Activated B cell treated with CpG ODN at 0.5 μM for 24 hours (primary cell): ENCODE data around the gene PKP1. TPM values are rescaled to one million over a fixed set of nuclear protein-coding genes. Genes with fewer than 3 reads are reported as not detected.

Experiments
- ATAC-seq: fragments of 200-7000 bp; cut with Tn5 transposase; one replicate; pipeline ENCODE4 v1.10.0; 2021; ENCODE audit warnings: low read depth, mild to moderate bottlenecking, moderate library complexity
- CTCF ChIA-PET: fragments of 350-600 bp; sonication (Branson Sonifier 250); formaldehyde crosslinking; loops from one replicate; lab custom pipeline; 2021; ENCODE audit warnings: antibody characterized with exemption; lab: Charles Lee
- POLR2A ChIA-PET: fragments of 350-600 bp; sonication (Branson Sonifier 250); formaldehyde crosslinking; loops from one replicate; lab custom pipeline; 2021; ENCODE audit warnings: antibody characterized with exemption; lab: Charles Lee
- DNase-seq: peaks from one replicate; pipeline ENCODE4 v3.0.0; 2022
- H3K27ac Mint-ChIP-seq: one replicate; pipeline ENCODE4 v1.8.0; 2020; ENCODE audit warnings: mixed read lengths
- H3K27me3 Mint-ChIP-seq: one replicate; pipeline ENCODE4 v1.8.0; 2021; ENCODE audit warnings: mixed read lengths
- H3K36me3 Mint-ChIP-seq: one replicate; pipeline ENCODE4 v1.8.0; 2021; ENCODE audit warnings: low read depth, mixed read lengths
- H3K4me1 Mint-ChIP-seq: one replicate; pipeline ENCODE4 v1.8.0; 2021; ENCODE audit warnings: mixed read lengths
- H3K4me3 Mint-ChIP-seq: one replicate; pipeline ENCODE4 v1.8.0; 2020; ENCODE audit warnings: mild to moderate bottlenecking, mixed read lengths
- H3K9me3 Mint-ChIP-seq: one replicate; pipeline ENCODE4 v1.8.0; 2020; ENCODE audit warnings: mixed read lengths
- CTCF ChIP-seq: fragments of 200-600 bp; IDR thresholded peaks from one replicate; pipeline ENCODE4 v1.8.0; 2022; ENCODE audit warnings: antibody characterized with exemption, mild to moderate bottlenecking
- intact Hi-C: fragments of 100-400 bp; cut with micrococcal nuclease; formaldehyde crosslinking; loops from one replicate; pipeline ENCODE4 v1.15.1; 2024
- total RNA-seq: library from RNA; stranded (reverse); gene quantifications from 2 replicates; pipeline ENCODE4 v1.2.3, GENCODE V29; 2022

PKP1 gene
- total RNA-seq, 1 donor from 2014 or later: not detected

- H3K27ac Mint-ChIP-seq: no peak overlapping the region
- DNase-seq (no peak), ATAC-seq (no peak)
- no peaks in the 10 kb centered on the region for H3K9me3 Mint-ChIP-seq
- ChIA-PET CTCF (no interaction called here), POLR2A (no interaction called here)
- no peak overlapping the region for H3K4me3 Mint-ChIP-seq
- H3K27me3 Mint-ChIP-seq: peaks cover 35% of the 10 kb centered on the region
- no peaks in the 10 kb centered on the region for H3K4me1 Mint-ChIP-seq
- H3K36me3 Mint-ChIP-seq: no peaks in the 10 kb centered on the region
- intact Hi-C loops: no loop called here
- TF ChIP-seq CTCF: no peak
Observed at GRCh38 chr1:201266774-201267173, 16.5 kb upstream of the PKP1 start.

- ChIA-PET CTCF (no interaction called here), POLR2A (no interaction called here)
- no peak for DNase-seq
- TF ChIP-seq CTCF: no peak
- H3K9me3 Mint-ChIP-seq: no peaks in the 10 kb centered on the region
- H3K4me3 Mint-ChIP-seq: no peak overlapping the region
- H3K36me3 Mint-ChIP-seq: no peaks in the 10 kb centered on the region
- peaks cover 31% of the 10 kb centered on the region for H3K27me3 Mint-ChIP-seq
- intact Hi-C loops: no loop called here
- H3K4me1 Mint-ChIP-seq: no peaks in the 10 kb centered on the region
- ATAC-seq: no peak
- no peak overlapping the region for H3K27ac Mint-ChIP-seq
Observed at GRCh38 chr1:201267481-201268229, 15.7 kb upstream of the PKP1 start.

- Mint-ChIP-seq H3K9me3 (no peaks in the 10 kb centered on the region), H3K4me1 (no peaks in the 10 kb centered on the region), H3K4me3 (no peak overlapping the region), H3K27ac (no peak overlapping the region), H3K27me3 (peaks cover 31% of the 10 kb centered on the region), H3K36me3 (no peaks in the 10 kb centered on the region)
- intact Hi-C loops: no loop called here
- CTCF ChIA-PET: no interaction called here
- TF ChIP-seq CTCF: no peak
- ATAC-seq (no peak), DNase-seq (no peak)
- POLR2A ChIA-PET: no interaction called here
Observed at GRCh38 chr1:201268604-201269151, 14.6 kb upstream of the PKP1 start.

DNA sequence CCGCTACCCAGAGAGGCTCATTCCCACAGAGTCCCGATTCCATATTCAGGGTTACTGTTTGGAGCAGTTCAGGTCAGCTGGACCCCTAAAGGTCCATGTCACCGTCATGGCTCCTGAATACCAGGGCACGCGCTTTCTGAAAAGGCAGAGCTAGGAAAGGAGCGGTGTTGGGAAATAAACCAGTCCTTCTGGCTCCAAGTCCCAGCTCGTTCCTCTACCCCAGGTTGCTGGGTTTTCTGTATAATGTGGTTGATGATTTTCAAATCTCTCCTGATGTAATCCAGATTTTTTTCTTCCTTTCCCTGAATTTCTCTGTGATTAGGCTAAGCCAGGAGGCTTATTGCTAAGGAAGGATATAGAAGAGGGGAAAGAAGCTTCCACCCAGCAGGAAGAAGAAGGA is 14.0 kb upstream of the PKP1 start:
- H3K9me3 Mint-ChIP-seq: no peaks in the 10 kb centered on the region
- no peak for ATAC-seq
- no peaks in the 10 kb centered on the region for H3K4me1 Mint-ChIP-seq
- H3K36me3 Mint-ChIP-seq: no peaks in the 10 kb centered on the region
- ChIA-PET CTCF (no interaction called here), POLR2A (no interaction called here)
- H3K4me3 Mint-ChIP-seq: no peak overlapping the region
- DNase-seq: no peak
- no peak for TF ChIP-seq CTCF
- peaks cover 28% of the 10 kb centered on the region for H3K27me3 Mint-ChIP-seq
- H3K27ac Mint-ChIP-seq: no peak overlapping the region
- intact Hi-C loops: no loop called here

DNA sequence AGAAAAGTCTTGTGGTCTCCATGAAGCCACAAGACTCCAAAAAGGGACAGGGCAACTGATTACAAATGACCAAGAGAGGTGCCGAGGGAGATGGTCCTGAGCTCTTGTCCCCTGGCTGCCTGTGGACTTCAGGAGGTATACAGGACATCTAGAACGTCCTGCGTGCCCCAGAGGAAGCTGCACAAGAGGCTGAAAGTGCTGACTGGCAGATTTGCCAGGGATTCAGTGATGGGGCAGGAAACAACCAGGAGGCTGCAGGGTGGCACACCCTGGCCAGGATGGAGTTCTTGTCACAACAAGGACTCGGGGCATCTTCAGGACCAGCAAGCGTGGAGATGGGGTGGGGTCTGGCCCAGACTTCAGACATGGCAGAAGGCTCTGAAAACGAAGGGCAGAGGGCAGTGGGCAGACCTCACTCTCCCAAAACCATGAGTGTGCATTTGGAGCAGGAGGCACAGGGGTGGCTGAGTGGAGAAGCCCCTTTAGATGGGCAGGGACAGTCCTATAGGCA is 13.4 kb upstream of the PKP1 start:
- ChIA-PET CTCF (no interaction called here), POLR2A (no interaction called here)
- no peak for TF ChIP-seq CTCF
- intact Hi-C loops: no loop called here
- no peaks in the 10 kb centered on the region for H3K36me3 Mint-ChIP-seq
- DNase-seq: no peak
- no peak overlapping the region for H3K27ac Mint-ChIP-seq
- no peak for ATAC-seq
- no peaks in the 10 kb centered on the region for H3K4me1 Mint-ChIP-seq
- H3K9me3 Mint-ChIP-seq: no peaks in the 10 kb centered on the region
- peaks cover 23% of the 10 kb centered on the region for H3K27me3 Mint-ChIP-seq
- no peak overlapping the region for H3K4me3 Mint-ChIP-seq
